Measurements from ENCODE around the gene PRKCE.

Gene PRKCE

GRCh38 chr2:45968946-45969584 is 317.6 kb downstream of the PRKCE start:
- Histone ChIP-seq H3K9ac (ENCODE audit: insufficient read length, low read depth) (no peak overlapping the region), H3K9me3 (ENCODE audit: insufficient read depth, low read length) (no peaks in the 10 kb centered on the region), H3K27me3 (ENCODE audit: insufficient read depth, insufficient read length) (no peaks in the 10 kb centered on the region), H3K36me3 (ENCODE audit: insufficient read depth, insufficient read length, low read length) (no peaks in the 10 kb centered on the region), H3K4me3 (ENCODE audit: insufficient read length, low read depth) (no peak overlapping the region), H3K4me1 (ENCODE audit: insufficient read depth, insufficient read length) (no peaks in the 10 kb centered on the region)
- TF ChIP-seq SUZ12 (IDR thresholded peaks at IDR 0.05; ENCODE audit: extremely low read depth, insufficient read depth, insufficient read length): no peak
- no peak for TF ChIP-seq YY1 (IDR thresholded peaks at IDR 0.05; ENCODE audit: insufficient read depth, insufficient read length)
- TF ChIP-seq ZNF274 (IDR thresholded peaks at IDR 0.05; ENCODE audit: low read depth, low read length): no peak
- DNase-seq (ENCODE audit: low read depth, low spot score): no peak

GRCh38 chr2:45973426-45973825 is 322.0 kb downstream of the PRKCE start:
- no peaks in the 10 kb centered on the region for H3K27me3 ChIP-seq (ENCODE audit: insufficient read depth, insufficient read length)
- TF ChIP-seq YY1 (IDR thresholded peaks at IDR 0.05; ENCODE audit: insufficient read depth, insufficient read length) (no peak), ZNF274 (IDR thresholded peaks at IDR 0.05; ENCODE audit: low read depth, low read length) (no peak), SUZ12 (IDR thresholded peaks at IDR 0.05; ENCODE audit: extremely low read depth, insufficient read depth, insufficient read length) (no peak)
- H3K36me3 ChIP-seq (ENCODE audit: insufficient read depth, insufficient read length, low read length): no peaks in the 10 kb centered on the region
- H3K9me3 ChIP-seq (ENCODE audit: insufficient read depth, low read length): no peaks in the 10 kb centered on the region
- H3K4me3 ChIP-seq (ENCODE audit: insufficient read length, low read depth): no peak overlapping the region
- H3K4me1 ChIP-seq (ENCODE audit: insufficient read depth, insufficient read length): peaks cover 2% of the 10 kb centered on the region
- H3K9ac ChIP-seq (ENCODE audit: insufficient read length, low read depth): no peak overlapping the region
- no peak for DNase-seq (ENCODE audit: low read depth, low spot score)

GRCh38 chr2:45974056-45974455 is 322.6 kb downstream of the PRKCE start:
- H3K4me3 ChIP-seq (ENCODE audit: insufficient read length, low read depth): no peak overlapping the region
- no peak overlapping the region for H3K9ac ChIP-seq (ENCODE audit: insufficient read length, low read depth)
- H3K36me3 ChIP-seq (ENCODE audit: insufficient read depth, insufficient read length, low read length): no peaks in the 10 kb centered on the region
- H3K27me3 ChIP-seq (ENCODE audit: insufficient read depth, insufficient read length): no peaks in the 10 kb centered on the region
- no peak for TF ChIP-seq SUZ12 (IDR thresholded peaks at IDR 0.05; ENCODE audit: extremely low read depth, insufficient read depth, insufficient read length)
- TF ChIP-seq ZNF274 (IDR thresholded peaks at IDR 0.05; ENCODE audit: low read depth, low read length): no peak
- TF ChIP-seq YY1 (IDR thresholded peaks at IDR 0.05; ENCODE audit: insufficient read depth, insufficient read length): no peak
- no peak for DNase-seq (ENCODE audit: low read depth, low spot score)
- no peaks in the 10 kb centered on the region for H3K9me3 ChIP-seq (ENCODE audit: insufficient read depth, low read length)
- H3K4me1 ChIP-seq (ENCODE audit: insufficient read depth, insufficient read length): peaks cover 2% of the 10 kb centered on the region

- peaks cover 2% of the 10 kb centered on the region for H3K4me1 ChIP-seq (ENCODE audit: insufficient read depth, insufficient read length)
- TF ChIP-seq ZNF274 (IDR thresholded peaks at IDR 0.05; ENCODE audit: low read depth, low read length) (no peak), YY1 (IDR thresholded peaks at IDR 0.05; ENCODE audit: insufficient read depth, insufficient read length) (no peak), SUZ12 (IDR thresholded peaks at IDR 0.05; ENCODE audit: extremely low read depth, insufficient read depth, insufficient read length) (no peak)
- H3K4me3 ChIP-seq (ENCODE audit: insufficient read length, low read depth): no peak overlapping the region
- no peak overlapping the region for H3K9ac ChIP-seq (ENCODE audit: insufficient read length, low read depth)
- no peaks in the 10 kb centered on the region for H3K9me3 ChIP-seq (ENCODE audit: insufficient read depth, low read length)
- H3K36me3 ChIP-seq (ENCODE audit: insufficient read depth, insufficient read length, low read length): no peaks in the 10 kb centered on the region
- no peak for DNase-seq (ENCODE audit: low read depth, low spot score)
- no peaks in the 10 kb centered on the region for H3K27me3 ChIP-seq (ENCODE audit: insufficient read depth, insufficient read length)
These were observed 323.4 kb downstream of the PRKCE start for GRCh38 chr2:45974762-45975408.

GRCh38 chr2:45975752-45976517 is 324.5 kb downstream of the PRKCE start:
- TF ChIP-seq SUZ12 (IDR thresholded peaks at IDR 0.05; ENCODE audit: extremely low read depth, insufficient read depth, insufficient read length) (no peak), ZNF274 (IDR thresholded peaks at IDR 0.05; ENCODE audit: low read depth, low read length) (no peak), YY1 (IDR thresholded peaks at IDR 0.05; ENCODE audit: insufficient read depth, insufficient read length) (no peak)
- no peaks in the 10 kb centered on the region for H3K27me3 ChIP-seq (ENCODE audit: insufficient read depth, insufficient read length)
- no peaks in the 10 kb centered on the region for H3K9me3 ChIP-seq (ENCODE audit: insufficient read depth, low read length)
- peaks cover 2% of the 10 kb centered on the region for H3K4me1 ChIP-seq (ENCODE audit: insufficient read depth, insufficient read length)
- H3K4me3 ChIP-seq (ENCODE audit: insufficient read length, low read depth): no peak overlapping the region
- no peak overlapping the region for H3K9ac ChIP-seq (ENCODE audit: insufficient read length, low read depth)
- no peaks in the 10 kb centered on the region for H3K36me3 ChIP-seq (ENCODE audit: insufficient read depth, insufficient read length, low read length)
- no peak for DNase-seq (ENCODE audit: low read depth, low spot score)

GRCh38 chr2:45978302-45978859 is 326.9 kb downstream of the PRKCE start:
- DNase-seq (ENCODE audit: low read depth, low spot score): no peak
- H3K27me3 ChIP-seq (ENCODE audit: insufficient read depth, insufficient read length): no peaks in the 10 kb centered on the region
- H3K4me3 ChIP-seq (ENCODE audit: insufficient read length, low read depth): no peak overlapping the region
- no peaks in the 10 kb centered on the region for H3K9me3 ChIP-seq (ENCODE audit: insufficient read depth, low read length)
- H3K36me3 ChIP-seq (ENCODE audit: insufficient read depth, insufficient read length, low read length): no peaks in the 10 kb centered on the region
- H3K4me1 ChIP-seq (ENCODE audit: insufficient read depth, insufficient read length): peaks cover 2% of the 10 kb centered on the region
- TF ChIP-seq ZNF274 (IDR thresholded peaks at IDR 0.05; ENCODE audit: low read depth, low read length): no peak
- TF ChIP-seq YY1 (IDR thresholded peaks at IDR 0.05; ENCODE audit: insufficient read depth, insufficient read length): no peak
- no peak for TF ChIP-seq SUZ12 (IDR thresholded peaks at IDR 0.05; ENCODE audit: extremely low read depth, insufficient read depth, insufficient read length)
- no peak overlapping the region for H3K9ac ChIP-seq (ENCODE audit: insufficient read length, low read depth)

- peaks cover 2% of the 10 kb centered on the region for H3K4me1 ChIP-seq (ENCODE audit: insufficient read depth, insufficient read length)
- H3K27me3 ChIP-seq (ENCODE audit: insufficient read depth, insufficient read length): no peaks in the 10 kb centered on the region
- no peak overlapping the region for H3K9ac ChIP-seq (ENCODE audit: insufficient read length, low read depth)
- TF ChIP-seq ZNF274 (IDR thresholded peaks at IDR 0.05; ENCODE audit: low read depth, low read length): no peak
- TF ChIP-seq SUZ12 (IDR thresholded peaks at IDR 0.05; ENCODE audit: extremely low read depth, insufficient read depth, insufficient read length): no peak
- no peak for TF ChIP-seq YY1 (IDR thresholded peaks at IDR 0.05; ENCODE audit: insufficient read depth, insufficient read length)
- no peak for DNase-seq (ENCODE audit: low read depth, low spot score)
- no peak overlapping the region for H3K4me3 ChIP-seq (ENCODE audit: insufficient read length, low read depth)
- no peaks in the 10 kb centered on the region for H3K9me3 ChIP-seq (ENCODE audit: insufficient read depth, low read length)
- no peaks in the 10 kb centered on the region for H3K36me3 ChIP-seq (ENCODE audit: insufficient read depth, insufficient read length, low read length)
These were observed 327.6 kb downstream of the PRKCE start for GRCh38 chr2:45979065-45979464.

Measured in NT2/D1 (cell line).